Bronchial epithelial cell (primary cell): ENCODE data around the gene KCNMB2. TPM values are rescaled to one million over a fixed set of nuclear protein-coding genes. Genes with fewer than 3 reads are reported as not detected.

Experiments used
- DNase-seq: peaks from one replicate; pipeline ENCODE4 v3.0.0-alpha.2; 2010; ENCODE audit warnings: low read depth
- FAIRE-seq: peaks from 2 replicates; lab custom pipeline; 2011; peaks lifted over from hg19 to GRCh38; lab: Jason Lieb, UNC
- H3K27me3 ChIP-seq: 2 replicates; pipeline ENCODE4 v1.5.1; 2011; ENCODE audit warnings: low read length; ENCODE audit not compliant: control insufficient read depth, insufficient read depth
- H3K36me3 ChIP-seq: 2 replicates; pipeline ENCODE4 v1.5.1; 2011; ENCODE audit warnings: low read length; ENCODE audit not compliant: control insufficient read depth, insufficient read depth
- H3K4me3 ChIP-seq: 2 replicates; pipeline ENCODE4 v1.5.1; 2011; ENCODE audit warnings: mild to moderate bottlenecking, low read depth, low read length, control low read depth
- total RNA-seq: library from RNA; depleted of rRNA; stranded (reverse); fragments of >200 nt; gene quantifications from 2 replicates; pipeline ENCODE4 v1.2.1, GENCODE V29; 2014
- TF ChIP-seq, protein P1 (sequence below): IDR thresholded peaks from 2 replicates; pipeline ENCODE4 v1.5.1; 2011; ENCODE audit warnings: mild to moderate bottlenecking, moderate library complexity, low read length, control low read depth, inconsistent platforms; ENCODE audit not compliant: insufficient read depth, severe bottlenecking

Gene KCNMB2
- total RNA-seq, 1 donor from 2014 or later: not detected

GRCh38 chr3:178778589-178778988 is 242.4 kb downstream of the KCNMB2 start:
- DNase-seq (peak; percentile 71), FAIRE-seq (no peak)
- TF ChIP-seq, protein P1, sequence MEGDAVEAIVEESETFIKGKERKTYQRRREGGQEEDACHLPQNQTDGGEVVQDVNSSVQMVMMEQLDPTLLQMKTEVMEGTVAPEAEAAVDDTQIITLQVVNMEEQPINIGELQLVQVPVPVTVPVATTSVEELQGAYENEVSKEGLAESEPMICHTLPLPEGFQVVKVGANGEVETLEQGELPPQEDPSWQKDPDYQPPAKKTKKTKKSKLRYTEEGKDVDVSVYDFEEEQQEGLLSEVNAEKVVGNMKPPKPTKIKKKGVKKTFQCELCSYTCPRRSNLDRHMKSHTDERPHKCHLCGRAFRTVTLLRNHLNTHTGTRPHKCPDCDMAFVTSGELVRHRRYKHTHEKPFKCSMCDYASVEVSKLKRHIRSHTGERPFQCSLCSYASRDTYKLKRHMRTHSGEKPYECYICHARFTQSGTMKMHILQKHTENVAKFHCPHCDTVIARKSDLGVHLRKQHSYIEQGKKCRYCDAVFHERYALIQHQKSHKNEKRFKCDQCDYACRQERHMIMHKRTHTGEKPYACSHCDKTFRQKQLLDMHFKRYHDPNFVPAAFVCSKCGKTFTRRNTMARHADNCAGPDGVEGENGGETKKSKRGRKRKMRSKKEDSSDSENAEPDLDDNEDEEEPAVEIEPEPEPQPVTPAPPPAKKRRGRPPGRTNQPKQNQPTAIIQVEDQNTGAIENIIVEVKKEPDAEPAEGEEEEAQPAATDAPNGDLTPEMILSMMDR: no peak
- Histone ChIP-seq H3K36me3 (no peaks in the 10 kb centered on the region), H3K27me3 (no peaks in the 10 kb centered on the region), H3K4me3 (no peak overlapping the region)

DNA sequence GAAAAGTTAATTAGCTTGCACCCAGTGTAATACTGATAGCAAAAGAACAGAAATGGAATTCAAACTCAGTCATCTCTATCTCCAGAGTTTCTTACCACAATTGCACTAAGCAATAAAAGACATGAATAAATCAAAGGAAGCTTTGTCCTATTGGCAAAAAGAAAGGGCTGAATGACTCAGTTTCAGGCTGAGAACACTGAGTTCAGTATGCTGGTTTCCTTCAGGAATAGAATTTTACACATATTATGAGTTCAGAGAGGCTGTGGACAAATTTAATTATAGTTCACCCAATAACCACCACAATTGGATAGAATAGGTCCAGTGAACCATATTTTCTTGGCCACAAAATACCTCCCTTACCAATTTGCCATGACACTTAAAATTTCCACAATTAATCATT is 249.7 kb downstream of the KCNMB2 start:
- FAIRE-seq (no peak), DNase-seq (peak; percentile 14)
- Histone ChIP-seq H3K36me3 (no peaks in the 10 kb centered on the region), H3K4me3 (no peak overlapping the region), H3K27me3 (no peaks in the 10 kb centered on the region)
- TF ChIP-seq, protein P1: no peak

- TF ChIP-seq, protein P1: no peak
- H3K36me3 ChIP-seq: no peaks in the 10 kb centered on the region
- FAIRE-seq (no peak), DNase-seq (no peak)
- no peak overlapping the region for H3K4me3 ChIP-seq
- H3K27me3 ChIP-seq: no peaks in the 10 kb centered on the region
Observed at GRCh38 chr3:178787960-178788359, 251.7 kb downstream of the KCNMB2 start.

DNA sequence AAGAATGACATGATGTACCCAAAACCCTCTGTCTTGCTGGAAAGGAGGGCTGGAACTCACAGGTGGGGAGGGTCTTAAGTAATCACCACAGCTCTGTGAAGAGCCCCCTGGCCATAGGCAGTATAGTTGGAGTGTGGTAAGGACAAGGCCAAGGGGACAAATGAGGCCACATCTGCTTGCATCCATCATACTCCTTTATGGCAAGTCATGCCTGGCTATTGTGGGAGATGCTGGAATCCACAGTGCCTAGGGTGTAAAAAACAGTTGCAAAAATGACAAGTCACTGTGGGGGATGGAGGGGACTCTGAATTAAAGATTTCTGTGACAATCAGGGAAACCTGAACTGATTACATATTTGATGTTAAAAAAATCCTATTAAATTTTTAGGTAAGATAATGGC is 258.5 kb downstream of the KCNMB2 start:
- FAIRE-seq (no peak), DNase-seq (no peak)
- no peak overlapping the region for H3K4me3 ChIP-seq
- TF ChIP-seq, protein P1: no peak
- no peaks in the 10 kb centered on the region for H3K36me3 ChIP-seq
- H3K27me3 ChIP-seq: no peaks in the 10 kb centered on the region

DNA sequence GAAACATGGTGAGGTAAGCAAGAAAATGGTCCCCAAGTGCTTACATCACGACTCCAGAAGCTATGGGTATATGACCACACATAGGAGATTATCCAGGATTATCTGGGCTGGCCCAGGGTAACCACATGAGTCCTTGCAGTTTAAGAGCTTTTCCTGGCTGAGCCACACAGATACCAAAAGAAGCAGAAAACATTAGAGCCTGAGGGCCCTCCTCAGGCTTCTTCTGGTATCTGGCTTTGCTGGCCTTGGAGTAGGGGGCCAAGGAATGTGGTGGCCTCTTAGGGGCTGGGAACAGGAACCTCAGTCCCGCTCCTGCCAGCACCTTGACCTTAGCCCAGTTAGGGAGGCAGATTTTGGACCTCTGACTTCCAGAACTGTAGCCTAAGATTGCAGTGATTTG is 259.1 kb downstream of the KCNMB2 start:
- H3K27me3 ChIP-seq: no peaks in the 10 kb centered on the region
- TF ChIP-seq, protein P1: no peak
- FAIRE-seq (no peak), DNase-seq (no peak)
- no peaks in the 10 kb centered on the region for H3K36me3 ChIP-seq
- no peak overlapping the region for H3K4me3 ChIP-seq

DNA sequence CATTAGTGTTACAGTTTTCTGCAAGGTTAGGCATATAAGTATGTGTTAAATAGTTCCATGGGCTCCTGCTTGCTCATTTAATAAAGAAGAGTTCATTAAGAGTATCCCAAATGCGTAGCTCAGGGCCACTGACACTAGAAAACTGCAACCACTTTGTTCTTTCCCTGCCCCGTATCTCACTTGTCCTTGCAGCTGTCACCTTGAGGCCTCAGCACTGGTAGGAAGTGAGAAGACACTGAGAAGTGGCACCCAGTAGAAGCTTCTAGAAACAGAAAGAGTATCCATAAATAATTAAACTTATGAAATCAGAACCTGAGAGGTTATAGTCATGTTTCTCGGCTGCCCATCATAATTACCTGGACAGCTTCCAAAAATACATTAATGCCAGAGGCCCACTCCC is 266.0 kb downstream of the KCNMB2 start:
- Histone ChIP-seq H3K36me3 (no peaks in the 10 kb centered on the region), H3K4me3 (no peak overlapping the region), H3K27me3 (no peaks in the 10 kb centered on the region)
- DNase-seq (no peak), FAIRE-seq (no peak)
- TF ChIP-seq, protein P1: no peak
